ENCODE results near the gene MAPK4.
"Not testable (repeated sequence)": the region's sequence is repeated elsewhere in the genome, so short reads cannot be mapped to it uniquely, and the experiment has no call there.

MAPK4 gene

GRCh38 chr18:50775207-50775606 lies 215.3 kb downstream of the MAPK4 start:
- DNase-seq, result no peak

GRCh38 chr18:50775726-50776125 lies 215.8 kb downstream of the MAPK4 start:
- no peak for DNase-seq

GRCh38 chr18:50776383-50776782 lies 216.5 kb downstream of the MAPK4 start:
- no peak for DNase-seq

- DNase-seq, result not testable (repeated sequence)
Measured at GRCh38 chr18:50779021-50779420, 219.1 kb downstream of the MAPK4 start.
